Endothelial cell of umbilical vein (primary cell): ENCODE results near the gene DYNLT5. TPM values are rescaled to one million over a fixed set of nuclear protein-coding genes. Genes with fewer than 3 reads are reported as not detected.

Source experiments
- BruUV-seq: library from RNA; stranded (reverse); fragments of 400-500 nt; replicated peaks from 2 replicates; lab custom pipeline; 2021; lab: Mats Ljungman, UMichigan
- CTCF ChIA-PET: fragments of 300-600, 350-600 bp; sonication (Branson Sonifier 250); formaldehyde crosslinking; loops from one replicate; lab custom pipeline; 2021; ENCODE audit warnings: antibody characterized with exemption, inconsistent platforms; lab: Charles Lee
- POLR2A ChIA-PET: fragments of 300-600, 350-600 bp; sonication (Branson Sonifier 250); formaldehyde crosslinking; loops from one replicate; lab custom pipeline; 2021; ENCODE audit warnings: antibody characterized with exemption, inconsistent platforms; lab: Charles Lee
- DNase-seq: peaks from one replicate; pipeline ENCODE4 v3.0.0-alpha.2; 2011; ENCODE audit warnings: low read depth, low spot score
- FAIRE-seq: peaks from 2 replicates; lab custom pipeline; 2011; peaks lifted over from hg19 to GRCh38; lab: Jason Lieb, UNC
- H2AFZ ChIP-seq: 2 replicates; pipeline ENCODE4 v1.6.0; 2012; ENCODE audit warnings: low read depth, low read length, control low read depth, inconsistent platforms
- H3K27ac ChIP-seq: 2 replicates; pipeline ENCODE4 v1.5.1; 2011; ENCODE audit warnings: low read depth, mild to moderate bottlenecking, control low read depth, low read length, moderate library complexity; ENCODE audit not compliant: insufficient read depth
- H3K27me3 ChIP-seq, 2 experiments: 2 replicates each; pipeline versions ENCODE4 v1.6.0 to v1.6.1; 2011; ENCODE audit warnings: low read length in 2 of 2, mixed read lengths in 1 of 2; ENCODE audit not compliant: control insufficient read depth in 2 of 2, insufficient read depth in 2 of 2
- H3K36me3 ChIP-seq, 2 experiments: 2 replicates in 1 of 2; 3 replicates in 1 of 2; pipeline ENCODE4 v1.5.1; 2011; ENCODE audit warnings: low read length in 2 of 2, mild to moderate bottlenecking in 1 of 2, moderate library complexity in 1 of 2; ENCODE audit not compliant: control insufficient read depth in 2 of 2, insufficient read depth in 2 of 2; ENCODE audit errors: extremely low read depth in 1 of 2
- H3K4me1 ChIP-seq: 3 replicates; pipeline ENCODE4 v1.5.1; 2011; ENCODE audit warnings: mild to moderate bottlenecking, low read length; ENCODE audit not compliant: control insufficient read depth, insufficient read depth; ENCODE audit errors: extremely low read depth
- H3K4me2 ChIP-seq: 2 replicates; pipeline ENCODE4 v1.6.1; 2011; ENCODE audit warnings: low read length, control low read depth, mixed read lengths; ENCODE audit not compliant: insufficient read depth
- H3K4me3 ChIP-seq, 3 experiments: fragments of 200-600 bp in 1 of 3; sonication (generic), shearing (Covaris generic) in 1 of 3; replicated peaks in 1 of 3; 2 replicates each; pipeline ENCODE4 v1.5.1; 2011 to 2016; ENCODE audit warnings: control low read depth in 3 of 3, low read length in 3 of 3, mild to moderate bottlenecking in 2 of 3, inconsistent platforms in 1 of 3, low read depth in 1 of 3, moderate library complexity in 1 of 3; ENCODE audit not compliant: insufficient read depth in 1 of 3
- H3K79me2 ChIP-seq: 2 replicates; pipeline ENCODE4 v1.6.0; 2012; ENCODE audit warnings: low read length, inconsistent platforms; ENCODE audit not compliant: control insufficient read depth, insufficient read depth
- H3K9ac ChIP-seq: replicated peaks from 2 replicates; pipeline ENCODE3; 2011; ENCODE audit warnings: low read length, control low read depth; ENCODE audit not compliant: insufficient read depth; ENCODE audit errors: extremely low read depth
- H3K9me1 ChIP-seq: replicated peaks from 3 replicates; pipeline ENCODE4 v1.6.0; 2011; ENCODE audit warnings: mild to moderate bottlenecking, low read length; ENCODE audit not compliant: control insufficient read depth, insufficient read depth; ENCODE audit errors: extremely low read depth
- H3K9me3 ChIP-seq: replicated peaks from 2 replicates; pipeline ENCODE4 v1.5.1; 2012; ENCODE audit warnings: low read length, inconsistent platforms; ENCODE audit not compliant: control insufficient read depth, insufficient read depth
- H4K20me1 ChIP-seq: replicated peaks from 2 replicates; pipeline ENCODE3; 2011; ENCODE audit warnings: mild to moderate bottlenecking, low read length; ENCODE audit not compliant: control insufficient read depth, insufficient read depth; ENCODE audit errors: extremely low read depth
- EZH2 ChIP-seq: IDR thresholded peaks from 2 replicates; pipeline ENCODE4 v1.6.1; 2012; ENCODE audit warnings: borderline replicate concordance, low read depth, mild to moderate bottlenecking, moderate library complexity, low read length, inconsistent platforms; ENCODE audit not compliant: severe bottlenecking
- FOS ChIP-seq: IDR thresholded peaks from 2 replicates; pipeline ENCODE4 v1.6.1; 2011; ENCODE audit warnings: mild to moderate bottlenecking, low read length, moderate library complexity, borderline replicate concordance; ENCODE audit not compliant: insufficient read depth
- GATA2 ChIP-seq: IDR thresholded peaks from 2 replicates; pipeline ENCODE4 v1.7.0; 2011; ENCODE audit warnings: low read depth, mild to moderate bottlenecking, moderate library complexity, mixed read lengths, low read length; ENCODE audit not compliant: insufficient read length, insufficient read depth
- JUN ChIP-seq: IDR thresholded peaks from 2 replicates; pipeline ENCODE4 v1.6.1; 2011; ENCODE audit warnings: borderline replicate concordance, low read depth; ENCODE audit not compliant: insufficient read length, insufficient read depth
- MYC ChIP-seq: IDR thresholded peaks from one replicate; pipeline ENCODE4 v1.6.1; 2011; ENCODE audit warnings: mild to moderate bottlenecking, low read depth, low read length
- POLR2A ChIP-seq: IDR thresholded peaks from 2 replicates; pipeline ENCODE4 v1.6.1; 2012; ENCODE audit warnings: low read depth, mild to moderate bottlenecking, control low read depth, low read length
- POLR2AphosphoS5 ChIP-seq: IDR thresholded peaks from 2 replicates; pipeline ENCODE4 v1.6.1; 2012; ENCODE audit warnings: low read depth, mild to moderate bottlenecking, control low read depth, low read length, moderate library complexity; ENCODE audit not compliant: insufficient read depth
- dilution Hi-C: fragments of 300-500 bp; cut with MboI; formaldehyde crosslinking; loops from one replicate; pipeline ENCODE4 v1.15.0; 2019; ENCODE audit warnings: low sequenced_read_pairs; ENCODE audit not compliant: extremely low pct_ligation_motif_present
- intact Hi-C: fragments of 100-400 bp; cut with micrococcal nuclease; formaldehyde crosslinking; loops from one replicate; pipeline ENCODE4 v1.10.0; 2022
- polyA plus RNA-seq, 4 experiments: library from polyadenylated mRNA; depleted of rRNA in 3 of 4; stranded (reverse) in 3 of 4; unstranded in 1 of 4; fragments of >200 nt; gene quantifications; 2 replicates each; pipeline versions ENCODE4 v1.2.1 to v1.2.3, GENCODE V29; 2011 to 2012; ENCODE audit warnings: missing spikeins in 1 of 4
- total RNA-seq: library from RNA; stranded (reverse); gene quantifications from 2 replicates; pipeline ENCODE4 v1.2.3, GENCODE V29; 2021
- TF ChIP-seq, protein P1 (sequence below): IDR thresholded peaks from 2 replicates; pipeline ENCODE4 v1.6.1; 2011; ENCODE audit not compliant: insufficient read depth, insufficient read length
- TF ChIP-seq, protein P2 (sequence below), 2 donors: IDR thresholded peaks; 1 replicate in 1 of 2; 2 replicates in 1 of 2; pipeline ENCODE4 v1.5.1; 2011; ENCODE audit warnings: low read length in 2 of 2, mild to moderate bottlenecking in 2 of 2, moderate library complexity in 2 of 2, control low read depth in 1 of 2, inconsistent platforms in 1 of 2, low read depth in 1 of 2; ENCODE audit not compliant: insufficient read depth in 1 of 2; ENCODE audit errors: extremely low read depth in 1 of 2

DYNLT5 gene
- total and polyA plus RNA-seq, 2 donors (not counting 3 experiments of a cell fraction or from before 2014, with no cell fraction given), result 4.0 to 4.5 TPM

DNA sequence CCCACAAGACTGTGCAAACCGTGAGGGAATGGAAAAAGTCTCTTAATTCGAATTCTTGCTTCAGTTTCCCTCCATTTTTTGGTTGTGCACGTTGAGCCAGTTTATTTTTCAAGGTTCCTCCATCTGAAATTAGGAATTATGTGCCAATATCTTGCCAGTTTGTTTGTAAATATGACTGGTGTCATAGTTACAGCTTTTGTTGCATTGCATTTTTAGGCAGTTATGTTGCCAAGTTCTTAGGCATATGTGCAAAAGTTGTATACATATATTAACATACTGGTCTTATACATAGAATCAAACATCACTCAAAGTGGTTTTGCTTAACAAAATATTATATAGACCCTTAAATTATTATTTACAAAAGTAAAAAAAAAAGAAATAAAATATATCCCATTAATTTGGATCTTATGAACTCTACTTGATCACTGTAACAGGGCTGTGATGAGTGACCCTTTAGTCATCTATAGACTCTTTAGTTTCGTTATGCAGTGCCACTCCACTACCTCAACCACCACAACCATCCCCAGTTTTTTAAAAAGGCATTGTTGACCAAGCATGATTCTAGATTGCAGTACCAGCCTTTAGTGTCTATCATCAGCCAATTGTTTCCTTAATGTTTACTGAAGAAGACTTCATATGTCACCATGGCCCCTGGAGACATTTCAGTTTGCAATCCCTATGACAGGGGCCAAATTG, 20.9 kb upstream of the DYNLT5 start:
- FAIRE-seq (no peak), DNase-seq (no peak)
- H2AFZ ChIP-seq, result no peak overlapping the region
- H3K4me2 ChIP-seq, result no peak overlapping the region
- TF ChIP-seq FOS (no peak), MYC (no peak), EZH2 (no peak), POLR2AphosphoS5 (no peak), POLR2A (no peak), GATA2 (no peak), JUN (no peak)
- TF ChIP-seq, protein P1, sequence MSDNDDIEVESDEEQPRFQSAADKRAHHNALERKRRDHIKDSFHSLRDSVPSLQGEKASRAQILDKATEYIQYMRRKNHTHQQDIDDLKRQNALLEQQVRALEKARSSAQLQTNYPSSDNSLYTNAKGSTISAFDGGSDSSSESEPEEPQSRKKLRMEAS, result no peak
- TF ChIP-seq, protein P2, sequence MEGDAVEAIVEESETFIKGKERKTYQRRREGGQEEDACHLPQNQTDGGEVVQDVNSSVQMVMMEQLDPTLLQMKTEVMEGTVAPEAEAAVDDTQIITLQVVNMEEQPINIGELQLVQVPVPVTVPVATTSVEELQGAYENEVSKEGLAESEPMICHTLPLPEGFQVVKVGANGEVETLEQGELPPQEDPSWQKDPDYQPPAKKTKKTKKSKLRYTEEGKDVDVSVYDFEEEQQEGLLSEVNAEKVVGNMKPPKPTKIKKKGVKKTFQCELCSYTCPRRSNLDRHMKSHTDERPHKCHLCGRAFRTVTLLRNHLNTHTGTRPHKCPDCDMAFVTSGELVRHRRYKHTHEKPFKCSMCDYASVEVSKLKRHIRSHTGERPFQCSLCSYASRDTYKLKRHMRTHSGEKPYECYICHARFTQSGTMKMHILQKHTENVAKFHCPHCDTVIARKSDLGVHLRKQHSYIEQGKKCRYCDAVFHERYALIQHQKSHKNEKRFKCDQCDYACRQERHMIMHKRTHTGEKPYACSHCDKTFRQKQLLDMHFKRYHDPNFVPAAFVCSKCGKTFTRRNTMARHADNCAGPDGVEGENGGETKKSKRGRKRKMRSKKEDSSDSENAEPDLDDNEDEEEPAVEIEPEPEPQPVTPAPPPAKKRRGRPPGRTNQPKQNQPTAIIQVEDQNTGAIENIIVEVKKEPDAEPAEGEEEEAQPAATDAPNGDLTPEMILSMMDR (IDR thresholded peaks at IDR 0.05; ENCODE audit: extremely low read depth in 1 of 2, insufficient read depth in 1 of 2, low read depth in 1 of 2, low read length in 2 of 2), result no peak
- H3K36me3 ChIP-seq, result no peaks in the 10 kb centered on the region
- no peak overlapping the region for H3K27ac ChIP-seq
- ChIA-PET CTCF (interaction anchor here (2.2 to 3.1 kb wide), 4 partner anchors 21 to 284 kb away, joined by 5 to 38 read pairs (median 22); partner anchors contain the start of gene DYNLT5), POLR2A (no interaction called here)
- intact Hi-C loops (no loop called here), dilution Hi-C loops (no loop called here)
- no peaks in the 10 kb centered on the region for H3K79me2 ChIP-seq
- H3K9ac ChIP-seq, result no peak overlapping the region
- no peaks in the 10 kb centered on the region for H3K9me3 ChIP-seq
- H3K27me3 ChIP-seq, result no peaks in the 10 kb centered on the region
- no TSS peak for BruUV-seq
- H4K20me1 ChIP-seq, result no peaks in the 10 kb centered on the region
- H3K4me3 ChIP-seq, result no peak overlapping the region
- no peaks in the 10 kb centered on the region for H3K9me1 ChIP-seq
- H3K4me1 ChIP-seq, result peaks cover 42% of the 10 kb centered on the region
